Measurements from ENCODE around the gene WNT4.

WNT4 gene

GRCh38 chr1:22143065-22144033 is at the start of gene WNT4:
Gene WNT4, minus strand, starts transcription at chr1:22143097. Its CDS starts 175 bp downstream, at chr1:22142922.
- Histone ChIP-seq H3K27me3 (ENCODE audit: control insufficient read depth in 1 of 2, insufficient read depth in 2 of 2, low read length in 2 of 2) (peaks cover 11 to 38% of the 10 kb centered on the region in 2 donors), H3K9ac (ENCODE audit: low read length) (no peak within 1 kb of the TSS), H3K27ac (ENCODE audit: low read depth, low read length) (no peak within 1 kb of the TSS), H3K4me3 (ENCODE audit: low read depth in 1 of 2, low read length in 2 of 2) (peak within 1 kb of the TSS; percentile 25 to 27), H3K36me3 (ENCODE audit: insufficient read depth, low read length) (no peaks in the 10 kb centered on the region), H3K4me1 (ENCODE audit: insufficient read depth, low read length) (peaks cover 10% of the 10 kb centered on the region), H3K9me3 (ENCODE audit: low read length) (no peaks in the 10 kb centered on the region)

- peaks cover 0 to 8% of the 10 kb centered on the region in 2 donors for H3K27me3 ChIP-seq (ENCODE audit: control insufficient read depth in 1 of 2, insufficient read depth in 2 of 2, low read length in 2 of 2)
- H3K36me3 ChIP-seq (ENCODE audit: insufficient read depth, low read length): no peaks in the 10 kb centered on the region
- H3K9me3 ChIP-seq (ENCODE audit: low read length): no peaks in the 10 kb centered on the region
- no peak overlapping the region for H3K9ac ChIP-seq (ENCODE audit: low read length)
- no peak overlapping the region for H3K4me3 ChIP-seq (ENCODE audit: low read depth in 1 of 2, low read length in 2 of 2)
- no peak overlapping the region for H3K27ac ChIP-seq (ENCODE audit: low read depth, low read length)
- H3K4me1 ChIP-seq (ENCODE audit: insufficient read depth, low read length): no peaks in the 10 kb centered on the region
Observed at GRCh38 chr1:22190731-22191130, 47.8 kb upstream of the WNT4 start.

GRCh38 chr1:22190251-22190650 is 47.4 kb upstream of the WNT4 start:
- H3K27me3 ChIP-seq (ENCODE audit: control insufficient read depth in 1 of 2, insufficient read depth in 2 of 2, low read length in 2 of 2): peaks cover 0 to 13% of the 10 kb centered on the region in 2 donors

GRCh38 chr1:22189619-22190018 is 46.7 kb upstream of the WNT4 start:
- H3K4me1 ChIP-seq (ENCODE audit: insufficient read depth, low read length): no peaks in the 10 kb centered on the region
- H3K9ac ChIP-seq (ENCODE audit: low read length): no peak overlapping the region
- H3K36me3 ChIP-seq (ENCODE audit: insufficient read depth, low read length): no peaks in the 10 kb centered on the region
- H3K4me3 ChIP-seq (ENCODE audit: low read depth in 1 of 2, low read length in 2 of 2): no peak overlapping the region
- H3K9me3 ChIP-seq (ENCODE audit: low read length): no peaks in the 10 kb centered on the region
- peaks cover 0 to 15% of the 10 kb centered on the region in 2 donors for H3K27me3 ChIP-seq (ENCODE audit: control insufficient read depth in 1 of 2, insufficient read depth in 2 of 2, low read length in 2 of 2)
- H3K27ac ChIP-seq (ENCODE audit: low read depth, low read length): no peak overlapping the region

More at GRCh38 chr1:22190251-22190650, 47.4 kb upstream of the WNT4 start:
- Histone ChIP-seq H3K4me3 (ENCODE audit: low read depth in 1 of 2, low read length in 2 of 2) (no peak overlapping the region), H3K36me3 (ENCODE audit: insufficient read depth, low read length) (no peaks in the 10 kb centered on the region), H3K9me3 (ENCODE audit: low read length) (no peaks in the 10 kb centered on the region), H3K4me1 (ENCODE audit: insufficient read depth, low read length) (no peaks in the 10 kb centered on the region), H3K9ac (ENCODE audit: low read length) (no peak overlapping the region), H3K27ac (ENCODE audit: low read depth, low read length) (no peak overlapping the region)

GRCh38 chr1:22188914-22189313 is 46.0 kb upstream of the WNT4 start:
- no peaks in the 10 kb centered on the region for H3K4me1 ChIP-seq (ENCODE audit: insufficient read depth, low read length)
- H3K27ac ChIP-seq (ENCODE audit: low read depth, low read length): no peak overlapping the region
- peaks cover 0 to 15% of the 10 kb centered on the region in 2 donors for H3K27me3 ChIP-seq (ENCODE audit: control insufficient read depth in 1 of 2, insufficient read depth in 2 of 2, low read length in 2 of 2)
- no peaks in the 10 kb centered on the region for H3K36me3 ChIP-seq (ENCODE audit: insufficient read depth, low read length)
- H3K4me3 ChIP-seq (ENCODE audit: low read depth in 1 of 2, low read length in 2 of 2): no peak overlapping the region
- H3K9me3 ChIP-seq (ENCODE audit: low read length): no peaks in the 10 kb centered on the region
- no peak overlapping the region for H3K9ac ChIP-seq (ENCODE audit: low read length)

GRCh38 chr1:22188436-22188835 is 45.5 kb upstream of the WNT4 start:
- Histone ChIP-seq H3K36me3 (ENCODE audit: insufficient read depth, low read length) (no peaks in the 10 kb centered on the region), H3K9me3 (ENCODE audit: low read length) (no peaks in the 10 kb centered on the region), H3K27ac (ENCODE audit: low read depth, low read length) (no peak overlapping the region), H3K27me3 (ENCODE audit: control insufficient read depth in 1 of 2, insufficient read depth in 2 of 2, low read length in 2 of 2) (peaks cover 0 to 15% of the 10 kb centered on the region in 2 donors), H3K4me3 (ENCODE audit: low read depth in 1 of 2, low read length in 2 of 2) (no peak overlapping the region), H3K9ac (ENCODE audit: low read length) (no peak overlapping the region), H3K4me1 (ENCODE audit: insufficient read depth, low read length) (no peaks in the 10 kb centered on the region)

- Histone ChIP-seq H3K4me3 (ENCODE audit: low read depth in 1 of 2, low read length in 2 of 2) (no peak overlapping the region), H3K36me3 (ENCODE audit: insufficient read depth, low read length) (no peaks in the 10 kb centered on the region), H3K27me3 (ENCODE audit: control insufficient read depth in 1 of 2, insufficient read depth in 2 of 2, low read length in 2 of 2) (peaks cover 0 to 15% of the 10 kb centered on the region in 2 donors), H3K4me1 (ENCODE audit: insufficient read depth, low read length) (no peaks in the 10 kb centered on the region), H3K27ac (ENCODE audit: low read depth, low read length) (no peak overlapping the region), H3K9me3 (ENCODE audit: low read length) (no peaks in the 10 kb centered on the region), H3K9ac (ENCODE audit: low read length) (no peak overlapping the region)
Observed at GRCh38 chr1:22186311-22186710, 43.4 kb upstream of the WNT4 start.

- H3K4me3 ChIP-seq (ENCODE audit: low read depth in 1 of 2, low read length in 2 of 2): no peak overlapping the region
- H3K36me3 ChIP-seq (ENCODE audit: insufficient read depth, low read length): no peaks in the 10 kb centered on the region
- H3K27me3 ChIP-seq (ENCODE audit: control insufficient read depth in 1 of 2, insufficient read depth in 2 of 2, low read length in 2 of 2): peaks cover 0 to 15% of the 10 kb centered on the region in 2 donors
- H3K27ac ChIP-seq (ENCODE audit: low read depth, low read length): no peak overlapping the region
- no peak overlapping the region for H3K9ac ChIP-seq (ENCODE audit: low read length)
- H3K4me1 ChIP-seq (ENCODE audit: insufficient read depth, low read length): no peaks in the 10 kb centered on the region
- H3K9me3 ChIP-seq (ENCODE audit: low read length): no peaks in the 10 kb centered on the region
Observed at GRCh38 chr1:22184892-22185612, 42.2 kb upstream of the WNT4 start.

GRCh38 chr1:22184454-22184853 is 41.6 kb upstream of the WNT4 start:
- H3K9ac ChIP-seq (ENCODE audit: low read length): no peak overlapping the region
- no peaks in the 10 kb centered on the region for H3K9me3 ChIP-seq (ENCODE audit: low read length)
- H3K4me3 ChIP-seq (ENCODE audit: low read depth in 1 of 2, low read length in 2 of 2): no peak overlapping the region
- no peak overlapping the region for H3K27ac ChIP-seq (ENCODE audit: low read depth, low read length)
- no peaks in the 10 kb centered on the region for H3K36me3 ChIP-seq (ENCODE audit: insufficient read depth, low read length)
- H3K27me3 ChIP-seq (ENCODE audit: control insufficient read depth in 1 of 2, insufficient read depth in 2 of 2, low read length in 2 of 2): peaks cover 0 to 15% of the 10 kb centered on the region in 2 donors
- no peaks in the 10 kb centered on the region for H3K4me1 ChIP-seq (ENCODE audit: insufficient read depth, low read length)

GRCh38 chr1:22182715-22183114 is 39.8 kb upstream of the WNT4 start:
- Histone ChIP-seq H3K36me3 (ENCODE audit: insufficient read depth, low read length) (no peaks in the 10 kb centered on the region), H3K27me3 (ENCODE audit: control insufficient read depth in 1 of 2, insufficient read depth in 2 of 2, low read length in 2 of 2) (peaks cover 0 to 9% of the 10 kb centered on the region in 2 donors), H3K27ac (ENCODE audit: low read depth, low read length) (no peak overlapping the region), H3K9ac (ENCODE audit: low read length) (no peak overlapping the region), H3K4me1 (ENCODE audit: insufficient read depth, low read length) (no peaks in the 10 kb centered on the region), H3K9me3 (ENCODE audit: low read length) (no peaks in the 10 kb centered on the region), H3K4me3 (ENCODE audit: low read depth in 1 of 2, low read length in 2 of 2) (no peak overlapping the region)

GRCh38 chr1:22179197-22179803 is 36.4 kb upstream of the WNT4 start:
- no peaks in the 10 kb centered on the region for H3K4me1 ChIP-seq (ENCODE audit: insufficient read depth, low read length)
- H3K4me3 ChIP-seq (ENCODE audit: low read depth in 1 of 2, low read length in 2 of 2): no peak overlapping the region
- H3K9me3 ChIP-seq (ENCODE audit: low read length): no peaks in the 10 kb centered on the region
- no peaks in the 10 kb centered on the region for H3K36me3 ChIP-seq (ENCODE audit: insufficient read depth, low read length)
- no peak overlapping the region for H3K27ac ChIP-seq (ENCODE audit: low read depth, low read length)
- no peaks in the 10 kb centered on the region for H3K27me3 ChIP-seq (ENCODE audit: control insufficient read depth in 1 of 2, insufficient read depth in 2 of 2, low read length in 2 of 2)
- H3K9ac ChIP-seq (ENCODE audit: low read length): no peak overlapping the region

All from muscle layer of colon (tissue), 2 donors.